ENCODE measurements around the gene ZHX3. TPM values are rescaled to one million over a fixed set of nuclear protein-coding genes. Genes with fewer than 3 reads are reported as not detected.

The ZHX3 gene
- total and polyA plus RNA-seq, 2 of the 13 experiments (the other 11 are each of a cell fraction or from before 2014, with no cell fraction given): 8.4 to 11.7 TPM

- TF ChIP-seq BRF2 (CRISPR knock-in tag; IDR thresholded peaks at IDR 0.05) (no peak), DNMT1 (CRISPR knock-in tag; IDR thresholded peaks at IDR 0.05) (no peak), LRRFIP1 (CRISPR knock-in tag; conservative IDR thresholded peaks at IDR 0.05) (no peak), ZNF75D (CRISPR knock-in tag; IDR thresholded peaks at IDR 0.05; ENCODE audit: borderline replicate concordance) (no peak), HNRNPLL (IDR thresholded peaks at IDR 0.05; ENCODE audit: low read depth, low read length, poor library complexity, severe bottlenecking) (no peak), ZNF24 (IDR thresholded peaks at IDR 0.05) (no peak), ZNF281 (CRISPR knock-in tag; IDR thresholded peaks at IDR 0.05; ENCODE audit: borderline replicate concordance) (0 out of 2 replicates have a peak, but pooled peaks have one; percentile 35), GATA4 (IDR thresholded peaks at IDR 0.05; ENCODE audit: borderline replicate concordance, low read depth) (no peak), ZNF354B (CRISPR knock-in tag; IDR thresholded peaks at IDR 0.05) (no peak), WIZ (CRISPR knock-in tag; IDR thresholded peaks at IDR 0.05) (no peak), FOXC1 (CRISPR knock-in tag; IDR thresholded peaks at IDR 0.05; ENCODE audit: borderline replicate concordance) (no peak), CENPT (CRISPR knock-in tag; IDR thresholded peaks at IDR 0.05; ENCODE audit: low read depth) (no peak)
- TF ChIP-seq, protein P1, sequence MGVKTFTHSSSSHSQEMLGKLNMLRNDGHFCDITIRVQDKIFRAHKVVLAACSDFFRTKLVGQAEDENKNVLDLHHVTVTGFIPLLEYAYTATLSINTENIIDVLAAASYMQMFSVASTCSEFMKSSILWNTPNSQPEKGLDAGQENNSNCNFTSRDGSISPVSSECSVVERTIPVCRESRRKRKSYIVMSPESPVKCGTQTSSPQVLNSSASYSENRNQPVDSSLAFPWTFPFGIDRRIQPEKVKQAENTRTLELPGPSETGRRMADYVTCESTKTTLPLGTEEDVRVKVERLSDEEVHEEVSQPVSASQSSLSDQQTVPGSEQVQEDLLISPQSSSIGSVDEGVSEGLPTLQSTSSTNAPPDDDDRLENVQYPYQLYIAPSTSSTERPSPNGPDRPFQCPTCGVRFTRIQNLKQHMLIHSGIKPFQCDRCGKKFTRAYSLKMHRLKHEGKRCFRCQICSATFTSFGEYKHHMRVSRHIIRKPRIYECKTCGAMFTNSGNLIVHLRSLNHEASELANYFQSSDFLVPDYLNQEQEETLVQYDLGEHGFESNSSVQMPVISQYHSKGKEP (CRISPR knock-in tag; IDR thresholded peaks at IDR 0.05): no peak
- TF ChIP-seq, protein P2, sequence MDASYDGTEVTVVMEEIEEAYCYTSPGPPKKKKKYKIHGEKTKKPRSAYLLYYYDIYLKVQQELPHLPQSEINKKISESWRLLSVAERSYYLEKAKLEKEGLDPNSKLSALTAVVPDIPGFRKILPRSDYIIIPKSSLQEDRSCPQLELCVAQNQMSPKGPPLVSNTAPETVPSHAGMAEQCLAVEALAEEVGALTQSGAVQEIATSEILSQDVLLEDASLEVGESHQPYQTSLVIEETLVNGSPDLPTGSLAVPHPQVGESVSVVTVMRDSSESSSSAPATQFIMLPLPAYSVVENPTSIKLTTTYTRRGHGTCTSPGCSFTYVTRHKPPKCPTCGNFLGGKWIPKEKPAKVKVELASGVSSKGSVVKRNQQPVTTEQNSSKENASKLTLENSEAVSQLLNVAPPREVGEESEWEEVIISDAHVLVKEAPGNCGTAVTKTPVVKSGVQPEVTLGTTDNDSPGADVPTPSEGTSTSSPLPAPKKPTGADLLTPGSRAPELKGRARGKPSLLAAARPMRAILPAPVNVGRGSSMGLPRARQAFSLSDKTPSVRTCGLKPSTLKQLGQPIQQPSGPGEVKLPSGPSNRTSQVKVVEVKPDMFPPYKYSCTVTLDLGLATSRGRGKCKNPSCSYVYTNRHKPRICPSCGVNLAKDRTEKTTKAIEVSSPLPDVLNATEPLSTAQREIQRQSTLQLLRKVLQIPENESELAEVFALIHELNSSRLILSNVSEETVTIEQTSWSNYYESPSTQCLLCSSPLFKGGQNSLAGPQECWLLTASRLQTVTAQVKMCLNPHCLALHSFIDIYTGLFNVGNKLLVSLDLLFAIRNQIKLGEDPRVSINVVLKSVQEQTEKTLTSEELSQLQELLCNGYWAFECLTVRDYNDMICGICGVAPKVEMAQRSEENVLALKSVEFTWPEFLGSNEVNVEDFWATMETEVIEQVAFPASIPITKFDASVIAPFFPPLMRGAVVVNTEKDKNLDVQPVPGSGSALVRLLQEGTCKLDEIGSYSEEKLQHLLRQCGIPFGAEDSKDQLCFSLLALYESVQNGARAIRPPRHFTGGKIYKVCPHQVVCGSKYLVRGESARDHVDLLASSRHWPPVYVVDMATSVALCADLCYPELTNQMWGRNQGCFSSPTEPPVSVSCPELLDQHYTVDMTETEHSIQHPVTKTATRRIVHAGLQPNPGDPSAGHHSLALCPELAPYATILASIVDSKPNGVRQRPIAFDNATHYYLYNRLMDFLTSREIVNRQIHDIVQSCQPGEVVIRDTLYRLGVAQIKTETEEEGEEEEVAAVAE (CRISPR knock-in tag; IDR thresholded peaks at IDR 0.05; ENCODE audit: borderline replicate concordance): no peak
These were observed 176.2 kb downstream of the ZHX3 start (continued) for GRCh38 chr20:41141153-41141815.
